CD1c-positive myeloid dendritic cell (primary cell): ENCODE data around the gene HPD.
A peak's percentile ranks its signal among the peaks of the same experiment; 100 is the strongest.

Source experiments
- DNase-seq: peaks from one replicate; pipeline ENCODE4 v3.0.0-alpha.2; 2016; ENCODE audit errors: extremely low spot score

The HPD gene

DNA sequence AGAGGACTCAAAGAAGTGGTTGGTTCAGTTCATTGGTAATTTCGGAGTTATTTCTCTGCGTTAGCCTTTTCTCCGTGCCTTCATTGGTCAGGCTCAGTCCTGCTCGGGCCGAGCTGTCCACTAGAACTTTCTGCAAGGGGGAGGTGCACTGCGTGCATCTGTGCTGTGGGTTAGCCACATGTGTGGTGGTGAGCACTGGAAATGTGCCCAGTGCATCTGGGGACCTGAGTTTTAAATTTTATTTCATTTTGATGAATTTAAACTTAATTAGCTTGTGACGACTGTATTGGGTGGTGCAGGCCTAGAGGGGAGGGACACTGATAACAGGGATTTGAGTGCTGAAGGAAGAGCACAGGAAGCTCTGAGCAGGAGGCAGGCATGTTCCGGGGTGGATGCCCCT, 30.4 kb downstream of the HPD start:
- no peak for DNase-seq

DNA sequence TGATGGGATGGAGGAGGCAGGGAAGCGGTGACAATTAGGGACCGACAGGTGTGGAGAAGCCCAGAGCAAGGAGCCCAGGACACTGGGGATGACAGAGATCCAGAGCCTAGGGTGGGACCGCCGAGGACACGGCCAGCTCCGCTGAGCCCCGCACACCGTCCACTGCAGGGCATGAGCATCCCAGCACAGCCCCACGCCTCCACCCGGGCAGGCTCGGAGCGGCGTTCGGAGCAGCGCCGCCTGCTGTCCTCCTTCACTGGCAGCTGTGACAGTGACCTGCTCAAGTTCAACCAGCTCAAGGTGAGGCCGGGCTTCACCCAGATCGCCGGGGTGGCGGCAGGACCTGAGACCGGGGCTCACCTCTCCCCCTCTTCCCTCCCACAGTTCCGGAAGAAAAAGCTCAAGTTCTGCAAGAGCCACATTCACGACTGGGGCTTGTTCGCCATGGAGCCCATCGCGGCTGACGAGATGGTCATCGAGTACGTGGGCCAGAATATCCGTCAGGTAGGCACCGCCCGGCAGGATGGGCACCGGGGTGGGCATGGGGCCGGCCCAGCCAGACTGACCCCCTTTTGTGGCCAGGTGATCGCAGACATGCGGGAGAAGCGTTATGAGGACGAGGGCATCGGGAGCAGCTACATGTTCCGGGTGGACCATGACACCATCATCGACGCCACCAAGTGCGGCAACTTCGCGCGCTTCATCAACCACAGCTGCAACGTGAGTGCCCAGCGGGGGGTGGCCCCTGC, 31.1 kb downstream of the HPD start:
- DNase-seq: no peak

DNA sequence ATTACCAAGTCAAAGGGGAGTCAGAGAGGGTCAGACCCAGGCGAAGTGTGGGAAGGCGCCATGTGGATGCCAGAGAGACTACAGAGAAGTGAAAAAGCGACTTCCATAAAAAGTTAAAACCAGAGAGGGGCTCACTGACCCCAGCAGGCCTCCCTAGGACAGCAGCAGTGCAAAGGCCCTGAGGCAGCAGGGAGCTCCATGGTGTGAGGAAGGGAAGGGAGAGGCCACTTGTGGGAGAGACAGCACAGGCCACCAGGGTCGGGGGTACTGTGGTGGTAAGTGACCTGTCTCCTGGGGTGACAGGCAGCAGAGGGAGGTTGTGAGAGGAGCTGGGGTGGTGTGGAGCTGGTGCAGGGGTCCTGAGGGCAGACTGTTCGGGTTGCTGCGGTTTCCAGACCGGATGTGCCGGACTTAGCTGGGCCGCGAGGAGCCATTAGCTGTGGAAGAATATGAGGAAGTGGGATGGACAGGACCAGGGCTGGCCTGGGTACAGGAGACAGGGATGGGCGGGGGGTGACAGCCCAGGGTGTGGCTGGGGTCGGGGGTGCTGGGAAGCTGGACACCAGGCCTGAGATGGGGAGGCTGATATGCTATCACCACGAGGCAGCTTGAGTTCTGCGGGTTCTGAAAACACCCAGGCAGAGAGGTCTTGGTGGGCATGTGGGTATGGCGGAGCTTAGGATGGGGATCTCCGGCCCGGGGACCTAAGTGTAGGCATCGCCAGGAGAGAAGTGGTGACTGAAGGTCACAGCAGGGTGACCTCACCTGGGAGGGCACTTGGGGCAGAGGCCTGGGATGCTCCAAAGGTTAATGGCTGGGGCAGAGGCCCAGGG, 32.1 kb downstream of the HPD start:
- DNase-seq: no peak

DNA sequence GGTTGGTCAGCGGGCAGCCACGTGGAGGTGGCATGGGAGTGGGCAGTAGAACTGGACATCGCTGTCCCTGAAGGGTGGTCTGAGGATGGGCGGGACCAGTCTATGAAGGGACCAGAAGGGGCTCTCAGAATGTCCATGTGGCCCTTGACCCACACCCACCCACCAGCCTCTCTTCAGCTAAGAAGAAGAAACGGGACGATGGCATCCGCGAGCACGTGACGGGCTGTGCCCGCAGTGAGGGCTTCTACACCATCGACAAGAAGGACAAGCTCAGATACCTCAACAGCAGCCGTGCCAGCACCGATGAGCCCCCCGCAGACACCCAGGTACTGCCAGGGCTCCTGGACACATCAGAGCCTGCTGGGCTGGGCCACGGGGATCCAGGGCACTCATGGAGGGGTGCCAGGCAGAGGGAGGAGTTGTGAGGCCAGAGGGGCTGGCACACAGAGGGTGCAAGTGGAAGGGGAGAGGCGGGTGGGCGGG, 33.6 kb downstream of the HPD start:
- no peak for DNase-seq

DNA sequence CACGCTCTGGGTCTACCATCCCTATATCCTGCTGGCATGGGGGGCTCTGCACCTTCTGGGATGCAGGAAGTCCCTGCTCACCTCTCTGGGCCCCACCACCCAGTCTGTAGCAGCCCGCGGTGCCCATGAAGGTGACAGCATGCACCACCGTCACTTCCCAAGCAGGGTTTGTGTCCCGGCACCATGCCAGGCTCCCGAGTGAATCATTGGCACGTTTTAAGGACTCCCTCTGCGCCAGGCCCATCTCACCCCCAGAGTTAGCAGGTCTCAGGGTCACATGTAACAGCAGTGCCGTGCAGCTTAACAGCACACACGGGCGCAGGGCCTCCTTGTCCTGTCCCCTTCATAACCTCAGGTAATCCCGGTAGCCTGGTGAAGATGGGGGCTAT, 34.9 kb downstream of the HPD start:
- no peak for DNase-seq

DNA sequence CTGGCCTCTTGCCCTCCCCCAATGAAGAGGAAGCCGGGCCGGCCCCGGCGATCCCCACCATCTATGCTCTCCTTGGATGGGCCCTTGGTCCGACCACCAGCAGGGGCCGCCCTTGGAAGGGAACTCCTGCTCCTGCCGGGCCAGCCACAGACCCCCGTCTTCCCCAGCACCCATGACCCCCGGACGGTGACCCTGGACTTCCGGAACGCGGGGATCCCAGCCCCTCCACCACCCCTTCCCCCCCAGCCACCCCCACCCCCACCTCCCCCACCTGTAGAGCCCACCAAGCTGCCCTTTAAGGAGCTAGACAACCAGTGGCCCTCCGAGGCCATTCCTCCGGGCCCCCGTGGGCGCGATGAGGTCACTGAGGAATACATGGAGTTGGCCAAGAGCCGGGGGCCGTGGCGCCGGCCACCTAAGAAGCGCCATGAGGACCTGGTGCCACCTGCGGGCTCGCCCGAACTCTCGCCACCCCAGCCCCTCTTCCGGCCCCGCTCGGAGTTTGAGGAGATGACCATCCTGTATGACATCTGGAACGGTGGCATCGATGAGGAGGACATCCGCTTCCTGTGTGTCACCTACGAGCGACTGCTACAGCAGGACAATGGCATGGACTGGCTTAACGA, 35.4 kb downstream of the HPD start:
- DNase-seq: no peak

DNA sequence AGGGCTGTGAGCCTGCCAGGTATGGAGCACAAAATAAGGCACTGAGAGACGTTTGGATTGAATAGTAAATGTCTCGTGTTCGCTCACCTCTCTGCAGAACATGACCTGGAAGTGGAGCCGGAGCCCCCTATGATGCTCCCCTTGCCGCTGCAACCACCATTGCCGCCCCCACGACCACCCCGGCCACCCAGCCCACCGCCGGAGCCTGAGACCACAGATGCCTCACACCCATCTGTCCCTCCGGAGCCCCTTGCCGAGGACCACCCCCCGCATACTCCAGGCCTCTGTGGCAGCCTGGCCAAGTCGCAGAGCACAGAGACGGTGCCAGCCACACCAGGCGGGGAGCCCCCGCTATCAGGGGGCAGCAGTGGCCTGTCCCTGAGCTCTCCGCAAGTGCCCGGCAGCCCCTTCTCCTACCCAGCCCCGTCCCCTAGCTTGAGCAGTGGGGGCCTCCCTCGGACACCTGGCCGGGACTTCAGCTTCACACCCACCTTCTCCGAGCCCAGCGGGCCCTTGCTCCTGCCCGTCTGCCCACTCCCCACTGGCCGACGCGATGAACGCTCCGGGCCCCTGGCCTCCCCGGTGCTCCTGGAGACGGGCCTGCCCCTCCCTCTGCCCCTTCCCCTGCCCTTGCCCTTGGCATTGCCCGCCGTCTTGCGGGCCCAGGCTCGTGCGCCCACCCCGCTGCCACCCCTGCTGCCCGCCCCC, 36.1 kb downstream of the HPD start:
- no peak for DNase-seq

DNA sequence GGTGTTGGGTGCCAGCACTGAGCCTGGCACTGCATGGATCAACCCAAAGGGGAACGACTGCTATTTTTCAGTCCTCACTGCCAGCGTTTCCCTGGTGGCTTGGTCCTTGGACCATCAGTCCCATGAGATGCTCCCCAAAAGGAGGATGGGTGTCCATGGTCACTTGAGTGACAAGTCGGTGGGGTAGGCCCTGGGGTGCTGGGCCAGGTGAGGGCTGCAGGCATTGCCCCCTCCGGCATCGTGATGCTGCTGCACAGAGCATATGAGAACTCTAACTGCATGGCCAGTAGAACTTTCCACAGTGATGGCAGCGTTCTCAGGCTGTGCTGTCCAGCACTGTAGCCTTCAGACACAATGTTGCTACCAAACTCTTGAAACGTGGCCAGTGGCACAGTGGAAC, 38.6 kb downstream of the HPD start:
- no peak for DNase-seq

DNA sequence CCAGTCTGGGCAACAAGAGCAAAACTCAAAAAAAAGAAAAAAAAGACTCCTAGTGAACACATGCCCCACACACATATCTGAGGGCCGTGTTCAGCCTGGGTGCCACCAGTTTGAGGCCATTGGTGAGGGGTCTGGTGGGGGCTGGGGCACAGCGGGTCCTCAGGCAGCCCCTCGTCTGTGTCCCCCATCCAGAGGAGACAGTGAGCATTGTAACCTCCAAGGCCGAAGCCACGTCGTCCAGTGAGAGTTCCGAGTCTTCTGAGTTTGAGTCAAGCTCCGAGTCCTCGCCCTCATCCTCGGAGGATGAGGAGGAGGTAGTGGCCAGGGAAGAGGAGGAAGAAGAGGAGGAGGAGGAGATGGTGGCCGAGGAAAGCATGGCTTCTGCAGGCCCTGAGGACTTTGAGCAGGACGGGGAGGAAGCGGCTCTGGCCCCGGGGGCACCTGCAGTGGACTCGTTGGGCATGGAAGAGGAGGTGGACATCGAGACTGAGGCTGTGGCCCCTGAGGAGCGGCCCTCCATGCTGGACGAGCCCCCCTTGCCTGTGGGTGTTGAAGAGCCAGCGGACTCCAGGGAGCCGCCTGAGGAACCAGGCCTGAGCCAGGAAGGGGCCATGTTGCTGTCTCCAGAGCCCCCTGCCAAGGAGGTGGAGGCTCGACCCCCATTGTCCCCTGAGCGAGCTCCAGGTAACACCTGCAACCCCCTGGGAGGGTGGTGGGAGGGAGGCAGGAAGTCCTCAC, 39.3 kb downstream of the HPD start:
- DNase-seq: no peak

DNA sequence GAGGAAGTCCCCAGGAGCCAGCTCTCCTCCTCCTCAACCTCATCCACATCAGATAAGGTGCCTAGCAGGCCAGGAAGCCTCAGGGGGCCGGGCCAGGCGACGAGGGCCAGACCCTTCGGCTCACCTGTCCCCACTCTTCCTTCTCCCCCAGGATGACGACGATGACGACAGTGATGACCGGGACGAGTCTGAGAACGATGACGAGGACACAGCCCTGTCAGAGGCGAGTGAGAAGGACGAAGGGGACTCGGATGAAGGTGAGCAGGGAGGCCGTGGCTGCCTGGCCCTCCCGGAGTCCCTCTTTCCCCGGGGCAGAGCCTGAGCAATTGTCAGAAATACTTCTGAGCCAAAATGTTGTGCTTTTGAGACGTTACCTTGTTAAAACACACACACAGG, 41.0 kb downstream of the HPD start:
- DNase-seq: no peak

DNA sequence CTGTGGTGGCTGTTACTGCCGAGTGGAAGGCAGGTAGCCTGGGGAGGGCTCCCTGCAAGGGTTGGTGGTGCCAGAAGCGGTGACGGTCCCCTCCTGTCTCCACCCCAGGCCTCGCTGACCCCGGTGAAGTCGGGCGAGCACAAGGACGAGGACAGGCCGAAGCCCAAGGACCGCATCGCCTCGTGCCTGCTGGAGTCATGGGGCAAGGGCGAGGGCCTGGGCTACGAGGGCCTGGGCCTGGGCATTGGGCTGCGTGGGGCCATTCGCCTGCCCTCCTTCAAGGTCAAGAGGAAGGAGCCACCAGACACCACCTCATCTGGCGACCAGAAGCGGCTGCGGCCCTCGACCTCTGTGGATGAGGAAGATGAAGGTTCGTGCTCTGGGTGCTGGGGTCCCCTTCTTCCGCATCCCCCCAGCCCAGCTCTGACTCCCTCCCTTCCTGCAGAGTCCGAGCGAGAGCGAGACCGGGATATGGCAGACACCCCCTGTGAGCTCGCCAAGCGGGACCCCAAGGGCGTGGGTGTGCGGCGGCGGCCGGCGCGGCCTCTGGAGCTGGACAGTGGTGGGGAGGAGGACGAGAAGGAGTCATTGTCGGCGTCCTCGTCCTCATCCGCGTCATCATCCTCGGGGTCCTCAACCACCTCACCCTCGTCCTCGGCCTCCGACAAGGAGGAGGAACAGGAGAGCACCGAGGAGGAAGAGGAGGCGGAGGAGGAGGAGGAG, 41.6 kb downstream of the HPD start:
- no peak for DNase-seq

DNA sequence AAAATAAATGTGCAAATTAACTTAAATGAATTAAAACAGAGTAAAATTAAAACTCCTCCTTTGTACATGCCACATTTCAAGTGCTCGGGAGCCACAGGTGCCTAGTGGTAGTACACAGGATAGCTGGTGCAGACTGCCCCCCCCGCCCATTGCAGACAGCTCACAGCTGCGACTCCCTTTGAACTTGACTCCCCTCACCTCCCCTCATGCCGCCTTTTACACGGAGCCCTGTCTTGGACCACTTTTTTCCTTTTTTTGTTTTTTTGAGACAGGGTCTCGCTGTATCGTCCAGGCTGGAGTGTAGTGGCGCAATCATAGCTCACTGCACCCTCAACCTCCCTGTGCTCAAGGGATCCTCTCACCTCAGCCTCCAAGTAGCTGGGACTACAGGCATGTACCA, 43.4 kb downstream of the HPD start:
- no peak for DNase-seq

DNA sequence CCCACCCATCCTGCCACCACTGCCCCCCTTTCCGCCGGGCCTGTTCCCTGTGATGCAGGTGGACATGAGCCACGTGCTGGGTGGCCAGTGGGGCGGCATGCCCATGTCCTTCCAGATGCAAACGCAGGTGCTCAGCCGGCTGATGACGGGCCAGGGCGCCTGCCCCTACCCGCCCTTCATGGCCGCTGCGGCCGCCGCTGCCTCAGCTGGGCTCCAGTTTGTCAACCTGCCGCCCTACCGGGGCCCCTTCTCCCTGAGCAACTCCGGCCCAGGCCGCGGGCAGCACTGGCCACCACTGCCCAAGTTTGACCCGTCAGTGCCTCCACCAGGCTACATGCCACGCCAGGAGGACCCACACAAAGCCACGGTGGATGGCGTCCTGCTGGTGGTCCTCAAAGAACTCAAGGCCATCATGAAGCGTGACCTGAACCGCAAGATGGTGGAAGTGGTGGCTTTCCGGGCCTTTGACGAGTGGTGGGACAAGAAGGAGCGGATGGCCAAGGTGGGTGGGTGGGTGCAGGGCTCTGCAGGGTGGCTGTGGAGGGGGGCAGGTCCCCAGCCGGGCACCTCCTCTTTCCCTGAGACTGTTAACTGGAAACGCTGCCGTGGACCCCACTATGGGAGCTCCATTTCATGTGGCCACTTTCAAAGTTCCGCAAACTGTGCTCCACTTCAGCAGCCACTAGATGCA, 44.1 kb downstream of the HPD start:
- DNase-seq: no peak

DNA sequence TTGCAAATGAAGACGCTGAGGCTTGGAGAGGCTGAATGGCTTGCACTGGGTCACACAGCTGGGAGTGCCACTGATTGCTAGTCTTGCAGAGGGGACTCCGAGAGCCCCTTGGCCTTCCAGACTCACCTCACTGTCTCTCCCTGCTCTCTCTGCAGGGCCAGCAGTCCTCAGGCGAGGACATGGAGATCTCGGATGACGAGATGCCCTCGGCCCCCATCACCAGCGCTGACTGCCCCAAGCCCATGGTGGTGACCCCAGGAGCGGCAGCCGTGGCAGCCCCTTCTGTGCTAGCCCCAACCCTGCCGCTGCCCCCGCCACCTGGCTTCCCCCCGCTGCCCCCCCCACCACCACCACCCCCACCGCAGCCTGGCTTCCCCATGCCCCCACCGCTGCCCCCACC, 44.7 kb downstream of the HPD start:
- DNase-seq: no peak

DNA sequence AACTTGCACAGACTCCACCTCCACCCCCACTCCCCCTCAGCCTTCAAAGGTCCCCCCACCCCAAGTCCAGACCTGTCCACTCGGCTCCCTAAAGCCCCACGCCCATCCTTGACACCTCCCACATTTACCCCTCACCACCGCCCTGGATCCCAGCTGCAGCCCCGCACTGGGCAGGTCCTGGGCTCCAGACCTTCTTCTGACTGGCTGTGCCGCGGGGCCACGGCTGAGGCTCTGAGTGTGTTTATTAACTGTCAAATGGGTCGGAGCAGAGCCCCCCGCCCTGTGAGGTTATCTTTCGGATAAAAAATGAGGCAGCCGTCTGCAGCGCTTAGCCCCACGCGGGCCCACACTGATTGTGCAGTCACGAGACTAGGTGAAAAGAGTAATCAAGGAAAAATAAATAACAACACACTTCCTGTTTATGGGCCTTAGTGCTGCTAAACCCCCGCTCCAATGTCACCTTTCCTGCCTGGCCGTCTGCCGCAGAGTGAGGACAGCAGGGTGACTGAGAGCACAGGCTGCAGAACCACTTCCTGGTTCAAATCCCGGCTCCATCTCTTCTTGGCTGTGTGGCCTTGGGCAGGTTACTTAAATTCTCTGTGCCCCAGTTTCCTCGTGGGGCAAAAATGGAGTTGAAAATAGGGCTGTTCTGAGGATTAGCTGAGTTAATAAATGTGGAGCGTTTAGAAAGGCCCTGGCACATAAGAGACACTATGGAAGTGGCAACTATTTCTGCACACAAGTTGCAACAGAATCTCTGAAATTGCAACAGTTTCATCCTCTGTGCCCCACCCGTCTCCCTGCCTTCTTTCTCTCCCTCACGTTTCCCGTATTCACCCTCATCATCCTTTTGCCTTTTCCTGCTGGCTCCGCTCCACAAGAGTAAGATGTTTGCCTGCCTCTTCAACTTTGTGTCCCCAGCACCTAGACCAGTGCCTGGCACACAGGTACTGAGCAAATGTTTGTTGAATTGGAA, 45.5 kb downstream of the HPD start:
- DNase-seq: peak; percentile 21

DNA sequence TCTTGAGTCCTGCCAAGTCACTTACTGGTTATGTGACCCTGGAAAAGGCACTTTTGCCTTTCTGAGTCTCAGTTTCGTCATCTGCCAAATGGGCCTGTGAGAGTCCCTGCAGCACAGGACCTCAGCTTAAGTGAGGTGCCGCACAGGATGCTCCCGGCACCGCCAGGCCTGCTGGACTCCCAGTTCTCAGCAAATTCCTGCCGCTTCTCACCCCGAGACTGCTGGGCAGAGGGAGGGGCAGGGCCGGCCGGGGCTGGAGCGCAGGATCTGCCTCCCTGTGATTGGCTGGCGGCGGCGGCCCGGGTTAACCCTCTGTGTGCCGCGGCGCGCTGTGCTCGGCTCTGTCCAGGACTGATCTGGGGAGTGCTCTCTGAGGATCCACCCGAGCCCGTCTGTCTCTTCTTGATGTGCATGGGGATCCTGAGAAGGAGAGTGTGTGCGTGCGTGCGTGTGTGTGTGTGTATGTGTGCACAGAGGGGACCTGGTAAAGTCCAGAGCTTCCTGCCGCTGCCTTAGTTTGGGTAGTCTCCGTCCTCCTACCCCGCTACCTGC, 46.3 kb downstream of the HPD start:
- DNase-seq: peak; percentile 31

DNA sequence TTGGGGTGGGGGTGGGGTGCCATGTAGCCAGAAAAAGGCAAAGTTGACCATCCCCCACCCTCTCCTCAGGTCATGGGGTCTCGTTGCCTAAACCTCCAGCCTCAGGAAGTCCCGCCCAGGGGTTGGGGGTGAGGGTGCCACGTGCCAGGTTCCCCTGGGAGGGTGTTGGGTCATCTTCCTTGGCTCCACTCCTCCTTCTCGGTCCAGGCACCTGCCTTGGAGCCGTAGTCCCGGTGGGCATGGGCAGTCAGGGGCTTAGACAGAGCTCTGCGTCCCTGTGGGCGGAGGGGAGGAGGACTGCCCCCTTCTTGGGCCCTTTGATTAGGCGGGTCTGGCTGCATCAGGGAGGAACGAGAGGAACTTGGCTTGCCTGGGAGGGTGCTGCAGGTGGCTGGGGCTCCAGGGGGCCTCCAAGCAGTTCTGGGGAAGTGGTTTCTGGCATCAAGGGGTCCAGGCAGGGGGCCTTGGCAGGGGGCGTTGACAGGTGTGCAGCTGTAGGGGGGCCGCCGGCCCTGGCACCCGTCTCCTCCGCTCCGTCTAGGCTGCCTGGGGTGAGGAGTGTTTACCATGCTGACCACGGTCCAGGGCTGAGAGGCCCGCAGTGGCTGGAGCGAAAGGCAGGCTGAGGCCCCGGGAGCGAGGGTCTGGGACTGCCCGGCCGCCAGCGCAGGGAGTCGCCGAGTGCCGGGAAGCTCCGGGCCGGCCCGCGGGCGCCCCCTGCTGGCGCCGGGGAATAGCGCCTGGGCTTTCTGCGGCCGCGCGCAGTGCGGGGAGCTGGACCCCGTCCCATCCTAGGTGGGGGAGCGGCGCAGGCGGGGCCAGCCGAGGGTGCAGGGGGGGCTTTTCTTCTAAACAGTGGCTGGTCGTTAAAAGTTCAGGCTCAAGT, 47.0 kb downstream of the HPD start:
- DNase-seq: peak; percentile 82
